Effector memory CD4-positive, alpha-beta T cell (primary cell): ENCODE data around the gene PCDH15.

Source experiments
- DNase-seq, 3 donors: peaks; one replicate each; pipeline ENCODE4 v3.0.0-alpha.2; 2020
- H3K27ac ChIP-seq: 2 replicates; pipeline ENCODE4 v1.7.0; 2013; ENCODE audit warnings: mild to moderate bottlenecking, low read length, moderate library complexity; ENCODE audit not compliant: insufficient read depth, poor library complexity, severe bottlenecking
- H3K27me3 ChIP-seq: replicated peaks from 2 replicates; pipeline ENCODE4 v1.7.0; 2013; ENCODE audit warnings: mild to moderate bottlenecking, low read length; ENCODE audit not compliant: insufficient read depth, control insufficient read depth, poor library complexity, severe bottlenecking
- H3K36me3 ChIP-seq: 2 replicates; pipeline ENCODE4 v1.7.0; 2013; ENCODE audit warnings: mild to moderate bottlenecking, low read length, moderate library complexity; ENCODE audit not compliant: control insufficient read depth, insufficient read depth
- H3K4me1 ChIP-seq: 2 replicates; pipeline ENCODE4 v1.7.0; 2013; ENCODE audit warnings: low read length, mild to moderate bottlenecking; ENCODE audit not compliant: control insufficient read depth, insufficient read depth, poor library complexity, severe bottlenecking
- H3K4me3 ChIP-seq: 2 replicates; pipeline ENCODE4 v1.7.0; 2013; ENCODE audit warnings: low read length, low read depth, mild to moderate bottlenecking; ENCODE audit not compliant: insufficient read depth, poor library complexity, severe bottlenecking
- H3K9me3 ChIP-seq: 2 replicates; pipeline ENCODE4 v1.7.0; 2013; ENCODE audit warnings: mild to moderate bottlenecking, low read length, moderate library complexity; ENCODE audit not compliant: control insufficient read depth

Gene PCDH15

GRCh38 chr10:54594289-54594688 lies 206.7 kb downstream of the PCDH15 start:
- Histone ChIP-seq H3K4me3 (no peak overlapping the region), H3K27ac (no peak overlapping the region), H3K4me1 (no peaks in the 10 kb centered on the region), H3K9me3 (peaks cover 3% of the 10 kb centered on the region), H3K36me3 (no peaks in the 10 kb centered on the region), H3K27me3 (no peaks in the 10 kb centered on the region)
- no peak for DNase-seq

GRCh38 chr10:54587971-54588370 lies 213.1 kb downstream of the PCDH15 start:
- no peak for DNase-seq
- Histone ChIP-seq H3K36me3 (no peaks in the 10 kb centered on the region), H3K27me3 (no peaks in the 10 kb centered on the region), H3K27ac (no peak overlapping the region), H3K4me3 (no peak overlapping the region), H3K9me3 (no peaks in the 10 kb centered on the region), H3K4me1 (no peaks in the 10 kb centered on the region)

- Histone ChIP-seq H3K27ac (no peak overlapping the region), H3K4me3 (no peak overlapping the region), H3K27me3 (no peaks in the 10 kb centered on the region), H3K36me3 (no peaks in the 10 kb centered on the region), H3K9me3 (no peaks in the 10 kb centered on the region), H3K4me1 (no peaks in the 10 kb centered on the region)
- DNase-seq = no peak
These were observed 215.5 kb downstream of the PCDH15 start for GRCh38 chr10:54585572-54585971.

GRCh38 chr10:54577682-54578081 lies 223.3 kb downstream of the PCDH15 start:
- Histone ChIP-seq H3K9me3 (no peaks in the 10 kb centered on the region), H3K4me3 (no peak overlapping the region), H3K27me3 (no peaks in the 10 kb centered on the region), H3K27ac (no peak overlapping the region), H3K4me1 (no peaks in the 10 kb centered on the region), H3K36me3 (no peaks in the 10 kb centered on the region)
- no peak for DNase-seq

GRCh38 chr10:54576541-54576940 lies 224.5 kb downstream of the PCDH15 start:
- H3K27ac ChIP-seq = no peak overlapping the region
- no peak overlapping the region for H3K4me3 ChIP-seq
- no peaks in the 10 kb centered on the region for H3K9me3 ChIP-seq
- H3K36me3 ChIP-seq = no peaks in the 10 kb centered on the region
- no peaks in the 10 kb centered on the region for H3K27me3 ChIP-seq
- no peak for DNase-seq
- H3K4me1 ChIP-seq = no peaks in the 10 kb centered on the region

- no peak for DNase-seq
- H3K36me3 ChIP-seq = no peaks in the 10 kb centered on the region
- no peaks in the 10 kb centered on the region for H3K27me3 ChIP-seq
- H3K4me3 ChIP-seq = no peak overlapping the region
- H3K27ac ChIP-seq = no peak overlapping the region
- no peaks in the 10 kb centered on the region for H3K9me3 ChIP-seq
- no peaks in the 10 kb centered on the region for H3K4me1 ChIP-seq
These were observed 241.5 kb downstream of the PCDH15 start for GRCh38 chr10:54559498-54559897.

- Histone ChIP-seq H3K27me3 (no peaks in the 10 kb centered on the region), H3K36me3 (no peaks in the 10 kb centered on the region), H3K27ac (no peak overlapping the region), H3K4me3 (no peak overlapping the region), H3K4me1 (no peaks in the 10 kb centered on the region), H3K9me3 (no peaks in the 10 kb centered on the region)
- no peak for DNase-seq
These were observed 247.0 kb downstream of the PCDH15 start for GRCh38 chr10:54554028-54554427.

GRCh38 chr10:54550016-54550415 lies 251.0 kb downstream of the PCDH15 start:
- H3K4me1 ChIP-seq = no peaks in the 10 kb centered on the region
- DNase-seq = no peak
- H3K4me3 ChIP-seq = no peak overlapping the region
- H3K9me3 ChIP-seq = no peaks in the 10 kb centered on the region
- H3K27me3 ChIP-seq = no peaks in the 10 kb centered on the region
- H3K27ac ChIP-seq = no peak overlapping the region
- no peaks in the 10 kb centered on the region for H3K36me3 ChIP-seq

GRCh38 chr10:54531296-54531695 lies 269.7 kb downstream of the PCDH15 start:
- Histone ChIP-seq H3K4me1 (no peaks in the 10 kb centered on the region), H3K9me3 (no peaks in the 10 kb centered on the region), H3K4me3 (no peak overlapping the region), H3K36me3 (no peaks in the 10 kb centered on the region), H3K27ac (no peak overlapping the region), H3K27me3 (no peaks in the 10 kb centered on the region)
- DNase-seq = no peak

GRCh38 chr10:54530299-54530698 lies 270.7 kb downstream of the PCDH15 start:
- Histone ChIP-seq H3K9me3 (no peaks in the 10 kb centered on the region), H3K27ac (no peak overlapping the region), H3K27me3 (no peaks in the 10 kb centered on the region), H3K4me3 (no peak overlapping the region), H3K4me1 (no peaks in the 10 kb centered on the region), H3K36me3 (no peaks in the 10 kb centered on the region)
- DNase-seq = no peak

GRCh38 chr10:54525816-54526215 lies 275.2 kb downstream of the PCDH15 start:
- H3K4me1 ChIP-seq = no peaks in the 10 kb centered on the region
- H3K27me3 ChIP-seq = no peaks in the 10 kb centered on the region
- no peaks in the 10 kb centered on the region for H3K9me3 ChIP-seq
- H3K36me3 ChIP-seq = no peaks in the 10 kb centered on the region
- H3K4me3 ChIP-seq = no peak overlapping the region
- H3K27ac ChIP-seq = no peak overlapping the region
- no peak for DNase-seq
